Epidermal melanocyte (primary cell): Measurements from ENCODE around the gene NLRC3.
"Not testable (repeated sequence)": the region's sequence is repeated elsewhere in the genome, so short reads cannot be mapped to it uniquely, and the experiment has no call there.

Source experiments
- DNase-seq: peaks from one replicate; pipeline ENCODE4 v3.0.0; 2011; ENCODE audit warnings: low spot score; ENCODE audit not compliant: insufficient read length

The NLRC3 gene, protein sequence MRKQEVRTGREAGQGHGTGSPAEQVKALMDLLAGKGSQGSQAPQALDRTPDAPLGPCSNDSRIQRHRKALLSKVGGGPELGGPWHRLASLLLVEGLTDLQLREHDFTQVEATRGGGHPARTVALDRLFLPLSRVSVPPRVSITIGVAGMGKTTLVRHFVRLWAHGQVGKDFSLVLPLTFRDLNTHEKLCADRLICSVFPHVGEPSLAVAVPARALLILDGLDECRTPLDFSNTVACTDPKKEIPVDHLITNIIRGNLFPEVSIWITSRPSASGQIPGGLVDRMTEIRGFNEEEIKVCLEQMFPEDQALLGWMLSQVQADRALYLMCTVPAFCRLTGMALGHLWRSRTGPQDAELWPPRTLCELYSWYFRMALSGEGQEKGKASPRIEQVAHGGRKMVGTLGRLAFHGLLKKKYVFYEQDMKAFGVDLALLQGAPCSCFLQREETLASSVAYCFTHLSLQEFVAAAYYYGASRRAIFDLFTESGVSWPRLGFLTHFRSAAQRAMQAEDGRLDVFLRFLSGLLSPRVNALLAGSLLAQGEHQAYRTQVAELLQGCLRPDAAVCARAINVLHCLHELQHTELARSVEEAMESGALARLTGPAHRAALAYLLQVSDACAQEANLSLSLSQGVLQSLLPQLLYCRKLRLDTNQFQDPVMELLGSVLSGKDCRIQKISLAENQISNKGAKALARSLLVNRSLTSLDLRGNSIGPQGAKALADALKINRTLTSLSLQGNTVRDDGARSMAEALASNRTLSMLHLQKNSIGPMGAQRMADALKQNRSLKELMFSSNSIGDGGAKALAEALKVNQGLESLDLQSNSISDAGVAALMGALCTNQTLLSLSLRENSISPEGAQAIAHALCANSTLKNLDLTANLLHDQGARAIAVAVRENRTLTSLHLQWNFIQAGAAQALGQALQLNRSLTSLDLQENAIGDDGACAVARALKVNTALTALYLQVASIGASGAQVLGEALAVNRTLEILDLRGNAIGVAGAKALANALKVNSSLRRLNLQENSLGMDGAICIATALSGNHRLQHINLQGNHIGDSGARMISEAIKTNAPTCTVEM

DNA sequence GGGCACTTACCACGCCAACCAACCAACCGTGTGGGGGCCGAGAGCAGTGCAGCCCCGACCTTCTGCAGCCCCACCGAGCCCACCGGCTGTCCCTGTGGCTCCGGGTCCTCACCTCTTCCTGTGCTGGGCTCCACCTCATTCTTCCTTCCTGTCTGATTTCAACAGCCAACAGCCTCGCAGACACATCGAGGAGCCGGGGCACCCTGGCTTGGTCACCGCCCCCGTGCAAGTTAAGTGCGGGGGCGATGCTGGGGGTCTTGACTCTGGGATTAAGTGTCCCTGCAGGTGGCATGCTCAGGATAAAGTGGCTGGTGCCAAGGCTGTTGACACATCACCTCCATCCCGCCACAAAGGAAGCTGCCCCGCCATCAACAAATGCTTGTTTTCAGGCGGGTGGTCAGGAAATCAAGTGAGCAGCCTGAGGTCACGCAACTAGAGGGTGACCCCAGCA is at the start of gene NLRC3:
TSS of gene NLRC3 (minus strand) at position 102 of the 451 bp plus-strand sequence. CDS start 12,367 bp downstream, outside the sequence.
- no peak for DNase-seq

- DNase-seq: no peak
These were observed 48.9 kb upstream of the NLRC3 start for GRCh38 chr16:3625911-3626732.

DNA sequence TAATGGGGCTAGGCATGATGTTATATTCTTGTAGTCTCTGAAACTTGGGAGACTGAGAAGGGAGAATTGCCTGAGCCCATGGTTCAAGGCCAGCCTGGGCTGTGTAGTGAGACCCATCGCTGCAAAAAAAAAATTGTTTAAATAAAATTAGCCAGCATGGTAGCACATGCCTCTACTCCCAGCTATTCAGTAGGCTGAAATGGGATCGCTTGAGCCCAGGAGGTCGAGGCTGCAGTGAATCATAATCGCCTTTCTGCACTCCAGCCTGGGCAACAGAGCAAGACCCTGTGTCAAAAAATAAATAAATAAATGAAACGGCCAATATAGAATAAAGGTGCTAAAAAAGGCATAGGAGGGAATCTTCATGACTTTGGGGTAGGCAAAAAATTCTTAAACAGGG is 48.1 kb upstream of the NLRC3 start:
- DNase-seq: no peak

DNA sequence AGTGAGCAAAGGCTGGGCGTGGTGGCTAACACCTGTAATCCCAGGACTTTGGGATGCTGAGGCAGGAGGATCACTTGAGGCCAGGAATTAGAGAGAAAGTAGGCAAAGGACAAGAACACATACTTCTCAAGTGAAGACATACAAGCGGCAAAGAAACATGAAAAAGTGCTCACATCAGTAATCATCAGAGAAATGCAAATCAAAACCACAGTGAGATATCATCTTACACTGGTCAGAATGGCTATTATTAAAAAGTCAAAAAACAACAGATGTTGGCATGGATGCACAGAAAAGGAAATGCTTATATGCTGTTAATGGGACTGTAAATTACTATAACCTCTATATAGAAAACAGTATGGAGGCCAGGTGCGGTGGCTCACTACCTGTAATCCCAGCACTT is 46.4 kb upstream of the NLRC3 start:
- DNase-seq: no peak

DNA sequence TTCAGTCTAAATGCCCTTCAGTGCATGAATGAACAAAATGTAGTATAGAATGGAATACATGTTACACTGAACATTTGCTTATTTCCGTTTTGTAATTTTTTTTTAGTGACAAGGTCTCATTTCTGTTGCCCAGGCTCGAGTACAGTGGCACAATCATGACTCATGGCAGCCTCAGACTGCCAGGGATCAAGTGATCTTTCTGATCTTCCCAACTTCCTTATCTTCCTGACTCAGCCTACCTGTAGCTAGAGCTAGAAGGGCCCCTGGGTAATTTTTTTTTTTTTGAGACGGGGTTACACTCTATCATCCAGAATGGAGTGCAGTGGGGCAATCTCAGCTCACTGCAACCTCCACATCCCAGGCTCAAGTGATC is 41.6 kb upstream of the NLRC3 start:
- DNase-seq: no peak

- no peak for DNase-seq
These were observed 35.6 kb upstream of the NLRC3 start for GRCh38 chr16:3612510-3613466.

- DNase-seq: peak; percentile 97
These were observed 34.2 kb upstream of the NLRC3 start, which contains the start of gene SLX4 for GRCh38 chr16:3611146-3611975. Gene SLX4, minus strand, starts transcription at chr16:3611606. Its CDS starts 2,642 bp downstream, at chr16:3608964.

DNA sequence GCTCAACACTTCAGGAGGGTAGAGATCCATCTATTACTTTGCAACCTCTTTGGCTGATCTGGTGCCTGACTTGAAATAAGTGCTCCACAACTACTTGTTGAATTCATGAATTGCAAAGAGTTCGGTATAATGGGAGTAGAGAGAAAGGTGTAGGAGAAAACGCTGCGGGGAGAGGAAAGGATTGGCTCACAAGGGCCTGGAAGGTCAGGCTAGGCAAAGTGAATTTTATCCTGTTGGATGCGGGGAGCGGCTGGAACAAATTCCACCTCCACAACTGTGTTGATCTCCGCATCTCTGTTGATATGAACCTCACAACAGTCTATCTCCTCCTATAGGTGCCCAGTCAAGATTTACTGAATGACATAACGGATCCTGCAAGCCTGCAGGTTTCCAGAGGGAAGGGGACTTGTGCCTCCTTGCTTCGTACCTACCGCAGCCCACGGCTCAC is 33.5 kb upstream of the NLRC3 start:
- no peak for DNase-seq

- DNase-seq: peak; percentile 7
These were observed 32.9 kb upstream of the NLRC3 start for GRCh38 chr16:3609895-3610697.

DNA sequence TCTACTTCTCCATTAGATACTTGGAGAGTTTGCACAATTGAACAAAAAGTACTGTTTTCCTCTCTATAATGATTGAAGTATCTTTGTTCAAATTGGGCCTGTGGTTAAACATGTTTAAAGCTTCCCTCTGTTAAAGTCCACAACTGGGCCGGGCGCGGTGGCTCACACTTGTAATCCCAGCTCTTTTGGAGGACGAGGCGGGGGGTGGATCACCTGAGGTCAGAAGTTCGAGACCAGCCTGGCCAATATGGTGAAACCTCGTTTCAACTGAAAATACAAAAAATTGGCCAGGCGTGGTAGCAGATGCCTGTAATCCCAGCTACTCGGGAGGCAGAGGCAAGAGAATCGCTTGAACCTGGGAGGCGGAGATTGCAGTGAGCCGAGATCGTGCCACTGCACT is 31.8 kb upstream of the NLRC3 start:
- not testable (repeated sequence) for DNase-seq

GRCh38 chr16:3608069-3608468 is 30.9 kb upstream of the NLRC3 start:
- DNase-seq: no peak

GRCh38 chr16:3607634-3608033 is 30.4 kb upstream of the NLRC3 start:
- DNase-seq: no peak

GRCh38 chr16:3607161-3607560 is 30.0 kb upstream of the NLRC3 start:
- no peak for DNase-seq

DNA sequence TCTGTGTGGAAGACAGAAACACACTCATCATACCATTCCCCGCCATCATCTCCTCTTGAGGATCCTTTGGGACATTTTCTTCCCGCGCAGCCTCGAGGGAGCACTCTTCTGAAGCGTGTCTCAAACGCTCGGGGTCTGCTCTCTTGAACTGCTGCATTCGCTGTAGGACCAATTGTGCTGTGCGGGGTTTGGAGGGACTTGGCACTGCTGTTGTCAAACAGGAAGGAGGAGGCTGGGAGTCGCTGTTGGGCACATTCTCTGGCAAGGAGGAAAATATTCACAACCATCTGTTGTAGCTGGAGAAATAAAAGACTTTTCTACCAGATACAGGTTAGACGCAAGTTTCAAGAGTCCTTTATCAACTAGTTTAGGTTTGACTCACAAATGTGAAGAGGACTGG is 29.2 kb upstream of the NLRC3 start:
- DNase-seq: no peak

DNA sequence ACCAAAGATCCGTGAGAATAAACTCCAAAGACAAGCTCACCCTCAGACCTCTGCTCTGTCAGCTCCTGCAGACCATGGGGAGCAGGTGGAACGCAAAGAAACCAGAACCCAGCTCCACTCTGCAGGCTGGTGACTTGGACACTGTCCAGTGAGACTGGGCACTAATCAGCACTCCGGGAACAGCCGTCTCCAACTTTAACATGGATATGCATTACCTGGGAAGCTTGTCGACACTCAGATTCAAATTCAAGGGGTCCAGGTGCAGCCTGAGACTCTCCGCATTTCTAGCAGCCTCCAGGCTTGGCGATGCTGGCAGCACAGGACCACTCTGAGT is 25.1 kb upstream of the NLRC3 start:
- peak; percentile 7 for DNase-seq

GRCh38 chr16:3601614-3602319 is 24.6 kb upstream of the NLRC3 start:
- peak; percentile 2 for DNase-seq

GRCh38 chr16:3599922-3600321 is 22.7 kb upstream of the NLRC3 start:
- peak; percentile 4 for DNase-seq

DNA sequence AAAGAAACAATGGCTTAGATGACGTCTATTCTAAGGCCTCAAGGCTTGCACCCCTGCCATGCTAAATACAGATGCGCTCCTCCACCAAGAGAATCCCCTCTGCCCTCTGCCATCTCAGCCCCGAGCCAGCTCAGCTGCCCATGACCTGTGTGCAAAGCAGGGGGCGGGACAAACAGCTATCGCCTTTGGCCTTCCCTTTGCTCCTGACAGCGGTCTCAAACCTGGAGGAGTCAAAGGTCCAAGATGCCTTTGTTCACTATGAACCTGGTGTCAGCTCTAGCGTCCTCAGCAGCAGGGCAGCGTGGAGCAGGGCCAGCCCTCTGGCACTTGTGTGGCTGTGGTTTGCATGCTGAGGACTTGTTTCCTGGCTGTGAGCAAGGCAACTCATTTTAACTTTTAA is 21.9 kb upstream of the NLRC3 start:
- no peak for DNase-seq
